GM12878 (cell line): ENCODE results near the gene NTM. TPM values are rescaled to one million over a fixed set of nuclear protein-coding genes. Genes with fewer than 3 reads are reported as not detected.

Source experiments
- ATAC-seq: fragments of 200-7000 bp; cut with Tn5 transposase; 3 replicates; pipeline ENCODE4 v1.9.1; 2020; ENCODE audit warnings: mild to moderate bottlenecking, moderate library complexity
- BruUV-seq: library from RNA; stranded (reverse); fragments of 400-500 nt; replicated peaks from 2 replicates; lab custom pipeline; 2021; lab: Mats Ljungman, UMichigan
- CTCF ChIA-PET: fragments of 300-600 bp; sonication (Branson Sonifier 250); formaldehyde crosslinking; extraction: SDS; loops from one replicate; lab custom pipeline; 2021; ENCODE audit warnings: inconsistent platforms; lab: Yijun Ruan, JAX
- POLR2A ChIA-PET: fragments of 350-600 bp; formaldehyde crosslinking; extraction: SDS; loops from one replicate; lab custom pipeline; 2021; ENCODE audit warnings: inconsistent platforms; lab: Charles Lee
- RAD21 ChIA-PET: fragments of 300-600 bp; sonication (Branson Sonifier 250); formaldehyde crosslinking; loops from one replicate; lab custom pipeline; 2023; ENCODE audit warnings: antibody characterized with exemption; ENCODE audit not compliant: unreplicated experiment; lab: Charles Lee
- SMC1A ChIA-PET: fragments of 300-600 bp; sonication (Branson Sonifier 250); formaldehyde crosslinking; loops from one replicate; lab custom pipeline; 2023; ENCODE audit not compliant: unreplicated experiment, uncharacterized antibody; lab: Charles Lee
- DNase-seq: peaks from one replicate; pipeline ENCODE4 v3.0.0-alpha.2; 2011; ENCODE audit warnings: low read depth, low spot score
- FAIRE-seq: peaks from 3 replicates; lab custom pipeline; 2011; peaks lifted over from hg19 to GRCh38; lab: Jason Lieb, UNC
- H2AFZ ChIP-seq: 2 replicates; pipeline ENCODE4 v1.6.0; 2011; ENCODE audit warnings: low read depth, low read length, control low read depth; ENCODE audit not compliant: control insufficient read depth
- H3K27ac ChIP-seq: 2 replicates; pipeline ENCODE4 v1.5.1; 2011; ENCODE audit warnings: control low read depth; ENCODE audit not compliant: control insufficient read depth, insufficient read depth
- H3K27me3 ChIP-seq, 2 experiments: replicated peaks in 1 of 2; 2 replicates each; pipeline versions ENCODE4 v1.6.0 to v1.6.1; 2011; ENCODE audit warnings: low read length in 1 of 2; ENCODE audit not compliant: control insufficient read depth in 2 of 2, insufficient read depth in 2 of 2
- H3K36me3 ChIP-seq, 2 experiments: 2 replicates each; pipeline ENCODE4 v1.5.1; 2011; ENCODE audit warnings: low read length in 1 of 2; ENCODE audit not compliant: control insufficient read depth in 2 of 2, insufficient read depth in 2 of 2
- H3K4me1 ChIP-seq: 2 replicates; pipeline ENCODE4 v1.6.1; 2011; ENCODE audit warnings: mild to moderate bottlenecking, low read length, moderate library complexity, mixed read lengths; ENCODE audit not compliant: control insufficient read depth, insufficient read depth
- H3K4me2 ChIP-seq: 2 replicates; pipeline ENCODE4 v1.6.0; 2011; ENCODE audit warnings: control low read depth; ENCODE audit not compliant: control insufficient read depth, insufficient read depth
- H3K4me3 ChIP-seq: fragments of 200-600 bp; sonication (generic); 2 replicates; pipeline ENCODE4 v1.5.1; 2016
- H3K79me2 ChIP-seq: 2 replicates; pipeline ENCODE4 v1.6.0; 2011; ENCODE audit warnings: low read length; ENCODE audit not compliant: control insufficient read depth, insufficient read depth
- H3K9ac ChIP-seq: 2 replicates; pipeline ENCODE4 v1.8.0; 2011; ENCODE audit warnings: low read length, control low read depth, mixed read lengths; ENCODE audit not compliant: control insufficient read depth, insufficient read depth
- H3K9me3 ChIP-seq: replicated peaks from 3 replicates; pipeline ENCODE4 v1.5.1; 2011; ENCODE audit warnings: mild to moderate bottlenecking, low read length; ENCODE audit not compliant: control insufficient read depth, insufficient read depth
- H4K20me1 ChIP-seq: 2 replicates; pipeline ENCODE4 v1.6.0; 2011; ENCODE audit not compliant: control insufficient read depth, insufficient read depth
- BCL3 ChIP-seq: IDR thresholded peaks from 2 replicates; pipeline ENCODE4 v1.6.1; 2011; ENCODE audit warnings: borderline replicate concordance, low read depth, mild to moderate bottlenecking, moderate library complexity, low read length; ENCODE audit not compliant: insufficient read depth, poor library complexity, severe bottlenecking
- CBX5 ChIP-seq: sonication (generic); IDR thresholded peaks from 2 replicates; pipeline ENCODE4 v1.6.1; 2016; ENCODE audit warnings: low read depth, moderate library complexity, mild to moderate bottlenecking, inconsistent platforms
- CTCF ChIP-seq, 3 experiments: IDR thresholded peaks in 2 of 3; conservative IDR thresholded peaks in 1 of 3; 2 replicates each; pipeline ENCODE4 v1.5.1; 2011; ENCODE audit warnings: low read depth in 3 of 3, low read length in 3 of 3, mild to moderate bottlenecking in 3 of 3, control low read depth in 2 of 3, moderate library complexity in 2 of 3, inconsistent platforms in 1 of 3, mixed read lengths in 1 of 3; ENCODE audit not compliant: control insufficient read depth in 2 of 3, insufficient read depth in 1 of 3; ENCODE audit errors: extremely low read depth in 1 of 3
- IRF4 ChIP-seq: IDR thresholded peaks from 2 replicates; pipeline ENCODE4 v1.6.1; 2011; ENCODE audit warnings: low read depth, low read length
- JUNB ChIP-seq: IDR thresholded peaks from 2 replicates; pipeline ENCODE4 v1.6.1; 2016; ENCODE audit warnings: antibody characterized with exemption, mild to moderate bottlenecking
- MTA2 ChIP-seq: fragments of 450-650 bp; IDR thresholded peaks from 2 replicates; pipeline ENCODE4 v1.6.1; 2016; ENCODE audit warnings: low read depth, mild to moderate bottlenecking, moderate library complexity
- NFXL1 ChIP-seq: fragments of 450-650 bp; IDR thresholded peaks from 2 replicates; pipeline ENCODE4 v1.6.1; 2017; ENCODE audit warnings: antibody characterized with exemption, mild to moderate bottlenecking, borderline replicate concordance
- NKRF ChIP-seq: fragments of 450-650 bp; conservative IDR thresholded peaks from 2 replicates; pipeline ENCODE4 v1.6.1; 2017; ENCODE audit warnings: mild to moderate bottlenecking, moderate library complexity
- NR2C2 ChIP-seq: IDR thresholded peaks from 2 replicates; pipeline ENCODE4 v1.6.1; 2011; ENCODE audit warnings: borderline replicate concordance, low read depth; ENCODE audit not compliant: control insufficient read depth, insufficient read length
- NR2F1 ChIP-seq: fragments of 450-650 bp; conservative IDR thresholded peaks from 2 replicates; pipeline ENCODE4 v1.6.1; 2017; ENCODE audit warnings: mild to moderate bottlenecking
- POLR2AphosphoS5 ChIP-seq: IDR thresholded peaks from 2 replicates; pipeline ENCODE4 v1.6.1; 2011; ENCODE audit warnings: mild to moderate bottlenecking, low read length, inconsistent platforms
- RUNX3 ChIP-seq: IDR thresholded peaks from 2 replicates; pipeline ENCODE4 v1.6.1; 2012; ENCODE audit warnings: low read length, inconsistent platforms
- SP1 ChIP-seq: IDR thresholded peaks from one replicate; pipeline ENCODE4 v1.6.1; 2011; ENCODE audit warnings: low read depth, low read length
- SREBF2 ChIP-seq: IDR thresholded peaks from 2 replicates; pipeline ENCODE4 v1.6.1; 2012; ENCODE audit warnings: mild to moderate bottlenecking, low read length
- TARDBP ChIP-seq: IDR thresholded peaks from 2 replicates; pipeline ENCODE4 v1.6.1; 2016; ENCODE audit warnings: borderline replicate concordance
- TCF3 ChIP-seq: IDR thresholded peaks from 2 replicates; pipeline ENCODE4 v1.6.1; 2012; ENCODE audit warnings: low read depth, mild to moderate bottlenecking, low read length, borderline replicate concordance; ENCODE audit not compliant: insufficient read depth
- TCF7 ChIP-seq: IDR thresholded peaks from 2 replicates; pipeline ENCODE4 v1.6.1; 2014; ENCODE audit warnings: antibody characterized with exemption, borderline replicate concordance
- WGBS: methylation state at CpG from one replicate; pipeline ENCODE4 v1.1.6; 2016; ENCODE audit warnings: low lambda C conversion rate; ENCODE audit not compliant: insufficient replicate concordance, insufficient coverage; ENCODE audit errors: missing lambda C conversion rate; 5-methylcytosine and 5-hydroxymethylcytosine counted together
- in situ Hi-C: fragments of 300-500 bp; cut with MboI; formaldehyde crosslinking; loops from 9 replicates; pipeline ENCODE4 v1.14.3; 2018; ENCODE audit warnings: mixed read lengths
- intact Hi-C: fragments of 100-400 bp; cut with micrococcal nuclease; formaldehyde crosslinking; loops from one replicate; pipeline ENCODE4 v1.14.2; 2022; ENCODE audit not compliant: unreplicated experiment
- polyA plus RNA-seq, 11 experiments: library from polyadenylated mRNA; depleted of rRNA in 4 of 11; unstranded in 6 of 11; stranded (reverse) in 5 of 11; fragments of >200 nt; fragmentation: Nextera tagmentation in 4 of 11; fragmentation: Illumina TruSeq in 1 of 11; extraction: Ambion mirVana in 4 of 11; extraction: Trizol in 1 of 11; gene quantifications; 1 replicate in 1 of 11; 2 replicates in 10 of 11; pipeline versions ENCODE4 v1.2.1 to v1.2.3, GENCODE V29; 2011 to 2016; ENCODE audit warnings: inconsistent platforms in 2 of 11, missing spikeins in 2 of 11, low read depth in 1 of 11
- total RNA-seq, 4 experiments: library from RNA; depleted of rRNA in 3 of 4; stranded (reverse); fragments of >200 nt in 3 of 4; fragmentation: Illumina TruSeq in 1 of 4; extraction: Trizol in 1 of 4; gene quantifications; 2 replicates each; pipeline versions ENCODE4 v1.2.1 to v1.2.3, GENCODE V29; 2013 to 2021

Gene NTM
- total and polyA plus RNA-seq, 10 of the 15 experiments (the other 5 are each of a cell fraction or from before 2014, with no cell fraction given), result not detected

- TF ChIP-seq BCL3, result no peak
- TF ChIP-seq POLR2AphosphoS5, result no peak
- peak; percentile 52 to 68 (median 67) for TF ChIP-seq CTCF (IDR thresholded peaks at IDR 0.05 in 2 of 3, conservative IDR thresholded peaks at IDR 0.05 in 1 of 3; ENCODE audit: control insufficient read depth in 2 of 3, extremely low read depth in 1 of 3, insufficient read depth in 1 of 3, low read depth in 3 of 3, low read length in 3 of 3)
- TF ChIP-seq, all 136 proteins: peak for 3
These were observed 942.3 kb downstream of the NTM start (continued) for GRCh38 chr11:132312701-132313111.

- ChIA-PET POLR2A (interaction anchor here (0.7 kb wide), 1 partner anchor 254 kb away, joined by 3 read pairs; no protein-coding TSS in a partner anchor), RAD21 (no interaction called here), SMC1A (no interaction called here), CTCF (interaction anchor here (1.8 kb wide), 1 partner anchor 9 kb away, joined by 5 read pairs; no protein-coding TSS in a partner anchor)
- Histone ChIP-seq H3K4me2 (no peak overlapping the region), H2AFZ (no peak overlapping the region), H3K36me3 (no peaks in the 10 kb centered on the region), H3K4me1 (no peaks in the 10 kb centered on the region), H3K27ac (no peak overlapping the region), H3K4me3 (no peak overlapping the region), H3K9me3 (no peaks in the 10 kb centered on the region), H4K20me1 (no peaks in the 10 kb centered on the region), H3K27me3 (no peaks in the 10 kb centered on the region), H3K9ac (no peak overlapping the region), H3K79me2 (no peaks in the 10 kb centered on the region)
- in situ Hi-C loops, result no loop called here
- intact Hi-C loops, result no loop called here
- FAIRE-seq (no peak), ATAC-seq (no peak), DNase-seq (no peak)
- WGBS, result 13% methylated on average over 5 of the region's 5 CpGs
- BruUV-seq, result no TSS peak
- TF ChIP-seq MTA2, result no peak
- TF ChIP-seq SREBF2, result no peak
- no peak for TF ChIP-seq NR2F1
- TF ChIP-seq RUNX3, result no peak
- no peak for TF ChIP-seq NKRF
- no peak for TF ChIP-seq BCL3
- no peak for TF ChIP-seq TARDBP
- TF ChIP-seq IRF4, result no peak
- TF ChIP-seq CBX5, result no peak
- TF ChIP-seq TCF3, result no peak
- no peak for TF ChIP-seq NR2C2
- no peak for TF ChIP-seq TCF7
- TF ChIP-seq NFXL1, result no peak
- TF ChIP-seq JUNB, result no peak
- TF ChIP-seq SP1, result no peak
These were observed 944.6 kb downstream of the NTM start for GRCh38 chr11:132314911-132315455.
